Neural cell (in vitro differentiated cells): Measurements from ENCODE around the gene RGR. TPM values are rescaled to one million over a fixed set of nuclear protein-coding genes. Genes with fewer than 3 reads are reported as not detected.

ENCODE experiments used
- H2AFZ ChIP-seq: fragments of 200-600, 300-800 bp; sonication (generic), shearing (Covaris generic); 2 replicates; pipeline ENCODE4 v1.6.0; 2014; ENCODE audit warnings: low read depth, mild to moderate bottlenecking, antibody characterized with exemption, low read length, moderate library complexity
- H3F3A ChIP-seq: fragments of 200-600 bp; shearing (Covaris generic); 2 replicates; pipeline ENCODE4 v1.6.1; 2016; ENCODE audit warnings: mild to moderate bottlenecking, moderate library complexity, mixed read lengths, antibody characterized with exemption, low read length; ENCODE audit not compliant: insufficient read depth, poor library complexity, severe bottlenecking
- H3K27ac ChIP-seq: fragments of 200-600, 300-800 bp; sonication (generic), shearing (Covaris generic); 2 replicates; pipeline ENCODE4 v1.5.1; 2014; ENCODE audit warnings: mild to moderate bottlenecking, low read length, moderate library complexity
- H3K27me3 ChIP-seq: fragments of 300-800, 200-600 bp; sonication (generic), shearing (Covaris generic); 2 replicates; pipeline ENCODE4 v1.6.0; 2014; ENCODE audit warnings: mild to moderate bottlenecking, low read depth, low read length, moderate library complexity; ENCODE audit not compliant: insufficient read depth
- H3K36me3 ChIP-seq: fragments of 300-800, 200-600 bp; sonication (generic), shearing (Covaris generic); 2 replicates; pipeline ENCODE4 v1.5.1; 2014; ENCODE audit warnings: mild to moderate bottlenecking, antibody characterized with exemption, low read length, moderate library complexity; ENCODE audit not compliant: insufficient read depth
- H3K4me2 ChIP-seq: fragments of 300-800, 200-600 bp; sonication (generic), shearing (Covaris generic); 2 replicates; pipeline ENCODE4 v1.6.0; 2014; ENCODE audit warnings: mild to moderate bottlenecking, low read length
- H3K4me3 ChIP-seq: fragments of 300-800, 200-600 bp; sonication (generic), shearing (Covaris generic); 2 replicates; pipeline ENCODE4 v1.5.1; 2014; ENCODE audit warnings: mild to moderate bottlenecking, low read length, moderate library complexity
- H3K79me2 ChIP-seq: fragments of 200-600 bp; shearing (Covaris generic); replicated peaks from 2 replicates; pipeline ENCODE4 v1.6.0; 2014; ENCODE audit warnings: mild to moderate bottlenecking, low read length, moderate library complexity; ENCODE audit not compliant: insufficient read depth
- H3K9ac ChIP-seq: fragments of 300-800, 200-600 bp; sonication (generic), shearing (Covaris generic); 2 replicates; pipeline ENCODE4 v1.6.1; 2016; ENCODE audit warnings: mild to moderate bottlenecking, low read length, mixed read lengths
- H3K9me2 ChIP-seq: fragments of 200-600 bp; shearing (Covaris generic); 2 replicates; pipeline ENCODE4 v1.6.1; 2016; ENCODE audit warnings: mild to moderate bottlenecking, low read length, mixed read lengths; ENCODE audit not compliant: insufficient read depth
- H3K9me3 ChIP-seq: fragments of 200-600, 300-800 bp; sonication (generic), shearing (Covaris generic); 2 replicates; pipeline ENCODE4 v1.6.1; 2016; ENCODE audit warnings: mild to moderate bottlenecking, mixed run types, low read length, moderate library complexity, mixed read lengths
- H4K20me1 ChIP-seq: fragments of 200-600 bp; shearing (Covaris generic); 2 replicates; pipeline ENCODE4 v1.6.1; 2016; ENCODE audit warnings: mild to moderate bottlenecking, mixed run types; ENCODE audit not compliant: insufficient read depth
- EP300 ChIP-seq: fragments of 450-650 bp; conservative IDR thresholded peaks from 2 replicates; pipeline ENCODE4 v1.6.1; 2014; ENCODE audit warnings: antibody characterized with exemption, mild to moderate bottlenecking, moderate library complexity; ENCODE audit not compliant: poor library complexity, severe bottlenecking
- EZH2 ChIP-seq: fragments of 200-600, 300-800 bp; shearing (Covaris generic), sonication (generic); IDR thresholded peaks from 2 replicates; pipeline ENCODE4 v1.6.1; 2014; ENCODE audit warnings: antibody characterized with exemption, low read length, borderline replicate concordance, mild to moderate bottlenecking; ENCODE audit not compliant: insufficient read depth, poor library complexity, severe bottlenecking
- MXI1 ChIP-seq: fragments of 450-650 bp; conservative IDR thresholded peaks from 2 replicates; pipeline ENCODE4 v1.6.1; 2014; ENCODE audit warnings: antibody characterized with exemption, mild to moderate bottlenecking; ENCODE audit not compliant: poor library complexity, severe bottlenecking
- POLR2AphosphoS5 ChIP-seq: IDR thresholded peaks from 2 replicates; pipeline ENCODE4 v1.6.1; 2012
- RAD21 ChIP-seq: fragments of 450-650 bp; conservative IDR thresholded peaks from 2 replicates; pipeline ENCODE4 v1.6.1; 2014; ENCODE audit warnings: antibody characterized with exemption, mild to moderate bottlenecking, moderate library complexity
- SMC3 ChIP-seq: fragments of 450-650 bp; conservative IDR thresholded peaks from 2 replicates; pipeline ENCODE4 v1.6.1; 2014; ENCODE audit warnings: antibody characterized with exemption, mild to moderate bottlenecking, moderate library complexity; ENCODE audit not compliant: poor library complexity
- TAF1 ChIP-seq: IDR thresholded peaks from 2 replicates; pipeline ENCODE4 v1.6.1; 2012; ENCODE audit warnings: low read depth
- polyA plus RNA-seq: library from polyadenylated mRNA; depleted of rRNA; stranded (reverse); fragments of >200 nt; gene quantifications from 2 replicates; pipeline ENCODE4 v1.2.3, GENCODE V29; 2014
- TF ChIP-seq, protein P1 (sequence below): IDR thresholded peaks from 2 replicates; pipeline ENCODE4 v1.6.1; 2012; ENCODE audit warnings: borderline replicate concordance
- TF ChIP-seq, protein P2 (sequence below): fragments of 450-650 bp; IDR thresholded peaks from 2 replicates; pipeline ENCODE4 v1.5.1; 2014; ENCODE audit warnings: antibody characterized with exemption, mild to moderate bottlenecking, moderate library complexity; ENCODE audit not compliant: poor library complexity, severe bottlenecking

RGR gene
- polyA plus RNA-seq, 1 donor from 2014 or later, result not detected

DNA sequence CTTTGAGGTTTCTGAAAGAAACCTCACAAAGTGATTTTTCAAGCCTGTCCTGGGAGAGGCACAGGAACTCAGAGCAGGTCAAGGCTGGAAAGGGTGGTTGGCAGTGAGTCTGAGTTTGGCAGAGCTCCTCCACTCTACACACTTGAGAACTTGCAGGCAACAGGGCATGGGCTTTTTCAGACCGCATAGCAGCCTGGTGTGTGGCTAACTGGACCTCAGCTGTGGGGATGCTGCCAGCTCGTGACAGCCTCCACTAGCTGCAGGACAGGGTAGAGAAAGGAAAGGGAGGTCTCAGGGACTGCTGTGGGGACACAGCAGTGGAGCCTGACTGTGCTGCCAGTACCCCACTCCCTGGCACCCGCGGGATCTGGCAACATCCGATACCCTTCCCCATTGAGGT, 47.9 kb upstream of the RGR start:
- Histone ChIP-seq H3K36me3 (no peaks in the 10 kb centered on the region), H3K4me3 (no peak overlapping the region), H3K9me2 (no peaks in the 10 kb centered on the region), H3K9ac (no peak overlapping the region), H3F3A (no peaks in the 10 kb centered on the region), H3K9me3 (no peaks in the 10 kb centered on the region), H3K79me2 (no peaks in the 10 kb centered on the region), H3K4me2 (no peak overlapping the region), H3K27ac (no peak overlapping the region), H4K20me1 (no peaks in the 10 kb centered on the region), H3K27me3 (peaks cover 30% of the 10 kb centered on the region), H2AFZ (no peak overlapping the region)
- TF ChIP-seq SMC3 (no peak), MXI1 (no peak), EZH2 (no peak), POLR2AphosphoS5 (no peak), RAD21 (no peak), TAF1 (no peak), EP300 (no peak)
- TF ChIP-seq, protein P1, sequence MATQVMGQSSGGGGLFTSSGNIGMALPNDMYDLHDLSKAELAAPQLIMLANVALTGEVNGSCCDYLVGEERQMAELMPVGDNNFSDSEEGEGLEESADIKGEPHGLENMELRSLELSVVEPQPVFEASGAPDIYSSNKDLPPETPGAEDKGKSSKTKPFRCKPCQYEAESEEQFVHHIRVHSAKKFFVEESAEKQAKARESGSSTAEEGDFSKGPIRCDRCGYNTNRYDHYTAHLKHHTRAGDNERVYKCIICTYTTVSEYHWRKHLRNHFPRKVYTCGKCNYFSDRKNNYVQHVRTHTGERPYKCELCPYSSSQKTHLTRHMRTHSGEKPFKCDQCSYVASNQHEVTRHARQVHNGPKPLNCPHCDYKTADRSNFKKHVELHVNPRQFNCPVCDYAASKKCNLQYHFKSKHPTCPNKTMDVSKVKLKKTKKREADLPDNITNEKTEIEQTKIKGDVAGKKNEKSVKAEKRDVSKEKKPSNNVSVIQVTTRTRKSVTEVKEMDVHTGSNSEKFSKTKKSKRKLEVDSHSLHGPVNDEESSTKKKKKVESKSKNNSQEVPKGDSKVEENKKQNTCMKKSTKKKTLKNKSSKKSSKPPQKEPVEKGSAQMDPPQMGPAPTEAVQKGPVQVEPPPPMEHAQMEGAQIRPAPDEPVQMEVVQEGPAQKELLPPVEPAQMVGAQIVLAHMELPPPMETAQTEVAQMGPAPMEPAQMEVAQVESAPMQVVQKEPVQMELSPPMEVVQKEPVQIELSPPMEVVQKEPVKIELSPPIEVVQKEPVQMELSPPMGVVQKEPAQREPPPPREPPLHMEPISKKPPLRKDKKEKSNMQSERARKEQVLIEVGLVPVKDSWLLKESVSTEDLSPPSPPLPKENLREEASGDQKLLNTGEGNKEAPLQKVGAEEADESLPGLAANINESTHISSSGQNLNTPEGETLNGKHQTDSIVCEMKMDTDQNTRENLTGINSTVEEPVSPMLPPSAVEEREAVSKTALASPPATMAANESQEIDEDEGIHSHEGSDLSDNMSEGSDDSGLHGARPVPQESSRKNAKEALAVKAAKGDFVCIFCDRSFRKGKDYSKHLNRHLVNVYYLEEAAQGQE, result no peak
- TF ChIP-seq, protein P2, sequence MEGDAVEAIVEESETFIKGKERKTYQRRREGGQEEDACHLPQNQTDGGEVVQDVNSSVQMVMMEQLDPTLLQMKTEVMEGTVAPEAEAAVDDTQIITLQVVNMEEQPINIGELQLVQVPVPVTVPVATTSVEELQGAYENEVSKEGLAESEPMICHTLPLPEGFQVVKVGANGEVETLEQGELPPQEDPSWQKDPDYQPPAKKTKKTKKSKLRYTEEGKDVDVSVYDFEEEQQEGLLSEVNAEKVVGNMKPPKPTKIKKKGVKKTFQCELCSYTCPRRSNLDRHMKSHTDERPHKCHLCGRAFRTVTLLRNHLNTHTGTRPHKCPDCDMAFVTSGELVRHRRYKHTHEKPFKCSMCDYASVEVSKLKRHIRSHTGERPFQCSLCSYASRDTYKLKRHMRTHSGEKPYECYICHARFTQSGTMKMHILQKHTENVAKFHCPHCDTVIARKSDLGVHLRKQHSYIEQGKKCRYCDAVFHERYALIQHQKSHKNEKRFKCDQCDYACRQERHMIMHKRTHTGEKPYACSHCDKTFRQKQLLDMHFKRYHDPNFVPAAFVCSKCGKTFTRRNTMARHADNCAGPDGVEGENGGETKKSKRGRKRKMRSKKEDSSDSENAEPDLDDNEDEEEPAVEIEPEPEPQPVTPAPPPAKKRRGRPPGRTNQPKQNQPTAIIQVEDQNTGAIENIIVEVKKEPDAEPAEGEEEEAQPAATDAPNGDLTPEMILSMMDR, result no peak

DNA sequence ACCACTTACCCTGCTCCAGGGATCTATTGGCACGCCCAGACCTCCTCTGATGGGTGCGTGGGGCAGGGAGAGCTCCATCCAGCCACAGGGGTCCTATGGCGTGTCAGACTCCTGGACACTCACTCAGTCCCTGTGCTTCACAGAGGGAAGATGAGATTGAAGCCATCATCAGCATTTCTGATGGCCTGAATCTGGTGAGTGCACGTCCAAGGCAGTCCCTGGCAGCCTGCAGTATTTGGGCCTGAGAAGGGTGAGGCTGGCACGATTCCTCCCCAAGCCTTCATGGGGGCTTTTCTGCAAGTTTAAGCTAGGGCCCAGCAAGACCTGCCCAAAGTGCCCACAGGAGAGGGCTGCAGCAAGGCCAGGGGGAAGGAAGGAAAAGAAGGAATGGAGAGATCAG, 47.2 kb upstream of the RGR start:
- Histone ChIP-seq H3K9me3 (no peaks in the 10 kb centered on the region), H3F3A (no peaks in the 10 kb centered on the region), H3K4me3 (no peak overlapping the region), H3K27ac (no peak overlapping the region), H3K27me3 (peaks cover 30% of the 10 kb centered on the region), H2AFZ (no peak overlapping the region), H3K79me2 (no peaks in the 10 kb centered on the region), H3K9me2 (no peaks in the 10 kb centered on the region), H3K4me2 (no peak overlapping the region), H4K20me1 (no peaks in the 10 kb centered on the region), H3K9ac (no peak overlapping the region), H3K36me3 (no peaks in the 10 kb centered on the region)
- no peak for TF ChIP-seq EP300
- TF ChIP-seq POLR2AphosphoS5, result no peak
- no peak for TF ChIP-seq EZH2
- TF ChIP-seq, protein P2, result no peak
